Loucy (cell line): ENCODE measurements around the gene CLEC4M.
A peak's percentile ranks its signal among the peaks of the same experiment; 100 is the strongest.

Experiments used
- H2AFZ ChIP-seq: fragments of 200-600 bp; sonication (generic); 2 replicates; pipeline ENCODE4 v1.6.0; 2016; ENCODE audit warnings: antibody characterized with exemption, mild to moderate bottlenecking, low read length, moderate library complexity
- H3F3A ChIP-seq: fragments of 200-600 bp; 2 replicates; pipeline ENCODE4 v1.6.0; 2016; ENCODE audit warnings: antibody characterized with exemption, low read depth, mild to moderate bottlenecking
- H3K27me3 ChIP-seq: fragments of 200-600 bp; sonication (generic); 2 replicates; pipeline ENCODE4 v1.6.1; 2014; ENCODE audit warnings: low read length, mild to moderate bottlenecking; ENCODE audit not compliant: insufficient read depth, poor library complexity, severe bottlenecking
- H3K36me3 ChIP-seq: fragments of 200-600 bp; sonication (generic); 2 replicates; pipeline ENCODE4 v1.6.1; 2016; ENCODE audit warnings: low read length; ENCODE audit not compliant: insufficient read depth
- H3K4me1 ChIP-seq: fragments of 200-600 bp; sonication (generic); 2 replicates; pipeline ENCODE4 v1.5.1; 2014; ENCODE audit warnings: low read length, mild to moderate bottlenecking; ENCODE audit not compliant: insufficient read depth, poor library complexity, severe bottlenecking
- H3K4me2 ChIP-seq: fragments of 200-600 bp; sonication (generic); 2 replicates; pipeline ENCODE4 v1.6.0; 2014; ENCODE audit warnings: antibody characterized with exemption, low read length, low read depth, mild to moderate bottlenecking; ENCODE audit not compliant: poor library complexity, severe bottlenecking
- H3K4me3 ChIP-seq: fragments of 200-600 bp; sonication (generic); 2 replicates; pipeline ENCODE4 v1.5.1; 2014; ENCODE audit warnings: low read length, mild to moderate bottlenecking, mixed read lengths; ENCODE audit not compliant: poor library complexity, severe bottlenecking
- H3K79me2 ChIP-seq: fragments of 200-600 bp; sonication (generic); 2 replicates; pipeline ENCODE4 v1.6.1; 2014; ENCODE audit warnings: low read length; ENCODE audit not compliant: insufficient read depth
- H3K9ac ChIP-seq: fragments of 200-600 bp; sonication (generic); 2 replicates; pipeline ENCODE4 v1.6.0; 2014; ENCODE audit warnings: mild to moderate bottlenecking, low read depth, low read length, moderate library complexity; ENCODE audit not compliant: poor library complexity, severe bottlenecking
- H3K9me2 ChIP-seq: fragments of 200-600 bp; sonication (generic); replicated peaks from 2 replicates; pipeline ENCODE4 v1.6.1; 2016; ENCODE audit warnings: low read depth, low read length, mixed read lengths
- H3K9me3 ChIP-seq: fragments of 200-600 bp; sonication (generic); 2 replicates; pipeline ENCODE4 v1.6.1; 2014; ENCODE audit warnings: mild to moderate bottlenecking, antibody characterized with exemption, low read length, low read depth; ENCODE audit not compliant: insufficient read depth
- H4K20me1 ChIP-seq: fragments of 200-600 bp; sonication (generic); 2 replicates; pipeline ENCODE4 v1.6.0; 2014; ENCODE audit warnings: antibody characterized with exemption, low read length, mild to moderate bottlenecking; ENCODE audit not compliant: insufficient read depth, poor library complexity, severe bottlenecking
- CTCF ChIP-seq: fragments of 200-600 bp; sonication (generic); conservative IDR thresholded peaks from 2 replicates; pipeline ENCODE4 v1.5.1; 2014; ENCODE audit warnings: mild to moderate bottlenecking, antibody characterized with exemption, low read length
- EZH2phosphoT487 ChIP-seq: fragments of 200-600 bp; IDR thresholded peaks from 2 replicates; pipeline ENCODE4 v1.6.1; 2018; ENCODE audit warnings: antibody characterized with exemption, mild to moderate bottlenecking, moderate library complexity, borderline replicate concordance

The CLEC4M gene

GRCh38 chr19:7746903-7747884, 15.8 kb upstream of the CLEC4M start, which contains the start of gene CD209:
CD209 (minus strand) TSS chr19:7747534; CDS start chr19:7747511, 23 bp downstream.
- no peaks in the 10 kb centered on the region for H3F3A ChIP-seq
- H3K4me3 ChIP-seq = no peak within 1 kb of the TSS
- no peaks in the 10 kb centered on the region for H3K9me2 ChIP-seq
- no peak within 1 kb of the TSS for H3K4me2 ChIP-seq
- no peaks in the 10 kb centered on the region for H3K79me2 ChIP-seq
- H3K27me3 ChIP-seq = no peaks in the 10 kb centered on the region
- TF ChIP-seq EZH2phosphoT487 = no peak
- TF ChIP-seq CTCF = no peak
- H3K36me3 ChIP-seq = no peaks in the 10 kb centered on the region
- H2AFZ ChIP-seq = no peak within 1 kb of the TSS
- no peaks in the 10 kb centered on the region for H3K9me3 ChIP-seq
- no peaks in the 10 kb centered on the region for H3K4me1 ChIP-seq
- no peaks in the 10 kb centered on the region for H4K20me1 ChIP-seq
- H3K9ac ChIP-seq = no peak within 1 kb of the TSS

GRCh38 chr19:7748171-7748570, 14.9 kb upstream of the CLEC4M start:
- Histone ChIP-seq H3K9me2 (no peaks in the 10 kb centered on the region), H3K36me3 (no peaks in the 10 kb centered on the region), H3K27me3 (no peaks in the 10 kb centered on the region), H3K79me2 (no peaks in the 10 kb centered on the region), H3K4me2 (no peak overlapping the region), H3K4me1 (no peaks in the 10 kb centered on the region), H3K4me3 (no peak overlapping the region), H4K20me1 (no peaks in the 10 kb centered on the region), H2AFZ (no peak overlapping the region), H3F3A (no peaks in the 10 kb centered on the region), H3K9ac (no peak overlapping the region), H3K9me3 (no peaks in the 10 kb centered on the region)
- TF ChIP-seq CTCF (no peak), EZH2phosphoT487 (no peak)

- Histone ChIP-seq H4K20me1 (no peaks in the 10 kb centered on the region), H3K4me1 (no peaks in the 10 kb centered on the region), H3K36me3 (no peaks in the 10 kb centered on the region), H3K4me2 (no peak overlapping the region), H3K9me3 (no peaks in the 10 kb centered on the region), H3K4me3 (no peak overlapping the region), H3K27me3 (no peaks in the 10 kb centered on the region), H3K79me2 (no peaks in the 10 kb centered on the region), H2AFZ (no peak overlapping the region), H3K9me2 (no peaks in the 10 kb centered on the region), H3K9ac (no peak overlapping the region), H3F3A (no peaks in the 10 kb centered on the region)
- TF ChIP-seq EZH2phosphoT487 (no peak), CTCF (peak; percentile 21)
Observed at GRCh38 chr19:7748756-7749155, 14.3 kb upstream of the CLEC4M start.
